GM12878 (cell line): ENCODE data around the gene TUB. TPM values are rescaled to one million over a fixed set of nuclear protein-coding genes. Genes with fewer than 3 reads are reported as not detected.

Source experiments
- ATAC-seq: fragments of 200-7000 bp; cut with Tn5 transposase; 3 replicates; pipeline ENCODE4 v1.9.1; 2020; ENCODE audit warnings: mild to moderate bottlenecking, moderate library complexity
- BruUV-seq: library from RNA; stranded (reverse); fragments of 400-500 nt; replicated peaks from 2 replicates; lab custom pipeline; 2021; lab: Mats Ljungman, UMichigan
- CTCF ChIA-PET: fragments of 300-600 bp; sonication (Branson Sonifier 250); formaldehyde crosslinking; extraction: SDS; loops from one replicate; lab custom pipeline; 2021; ENCODE audit warnings: inconsistent platforms; lab: Yijun Ruan, JAX
- POLR2A ChIA-PET: fragments of 350-600 bp; formaldehyde crosslinking; extraction: SDS; loops from one replicate; lab custom pipeline; 2021; ENCODE audit warnings: inconsistent platforms; lab: Charles Lee
- RAD21 ChIA-PET: fragments of 300-600 bp; sonication (Branson Sonifier 250); formaldehyde crosslinking; loops from one replicate; lab custom pipeline; 2023; ENCODE audit warnings: antibody characterized with exemption; ENCODE audit not compliant: unreplicated experiment; lab: Charles Lee
- SMC1A ChIA-PET: fragments of 300-600 bp; sonication (Branson Sonifier 250); formaldehyde crosslinking; loops from one replicate; lab custom pipeline; 2023; ENCODE audit not compliant: unreplicated experiment, uncharacterized antibody; lab: Charles Lee
- DNase-seq: peaks from one replicate; pipeline ENCODE4 v3.0.0-alpha.2; 2011; ENCODE audit warnings: low read depth, low spot score
- FAIRE-seq: peaks from 3 replicates; lab custom pipeline; 2011; peaks lifted over from hg19 to GRCh38; lab: Jason Lieb, UNC
- H2AFZ ChIP-seq: 2 replicates; pipeline ENCODE4 v1.6.0; 2011; ENCODE audit warnings: low read depth, low read length, control low read depth; ENCODE audit not compliant: control insufficient read depth
- H3K27ac ChIP-seq: 2 replicates; pipeline ENCODE4 v1.5.1; 2011; ENCODE audit warnings: control low read depth; ENCODE audit not compliant: control insufficient read depth, insufficient read depth
- H3K27me3 ChIP-seq, 2 experiments: replicated peaks in 1 of 2; 2 replicates each; pipeline versions ENCODE4 v1.6.0 to v1.6.1; 2011; ENCODE audit warnings: low read length in 1 of 2; ENCODE audit not compliant: control insufficient read depth in 2 of 2, insufficient read depth in 2 of 2
- H3K36me3 ChIP-seq, 2 experiments: 2 replicates each; pipeline ENCODE4 v1.5.1; 2011; ENCODE audit warnings: low read length in 1 of 2; ENCODE audit not compliant: control insufficient read depth in 2 of 2, insufficient read depth in 2 of 2
- H3K4me1 ChIP-seq: 2 replicates; pipeline ENCODE4 v1.6.1; 2011; ENCODE audit warnings: mild to moderate bottlenecking, low read length, moderate library complexity, mixed read lengths; ENCODE audit not compliant: control insufficient read depth, insufficient read depth
- H3K4me2 ChIP-seq: 2 replicates; pipeline ENCODE4 v1.6.0; 2011; ENCODE audit warnings: control low read depth; ENCODE audit not compliant: control insufficient read depth, insufficient read depth
- H3K4me3 ChIP-seq: fragments of 200-600 bp; sonication (generic); 2 replicates; pipeline ENCODE4 v1.5.1; 2016
- H3K79me2 ChIP-seq: 2 replicates; pipeline ENCODE4 v1.6.0; 2011; ENCODE audit warnings: low read length; ENCODE audit not compliant: control insufficient read depth, insufficient read depth
- H3K9ac ChIP-seq: 2 replicates; pipeline ENCODE4 v1.8.0; 2011; ENCODE audit warnings: low read length, control low read depth, mixed read lengths; ENCODE audit not compliant: control insufficient read depth, insufficient read depth
- H3K9me3 ChIP-seq: replicated peaks from 3 replicates; pipeline ENCODE4 v1.5.1; 2011; ENCODE audit warnings: mild to moderate bottlenecking, low read length; ENCODE audit not compliant: control insufficient read depth, insufficient read depth
- H4K20me1 ChIP-seq: 2 replicates; pipeline ENCODE4 v1.6.0; 2011; ENCODE audit not compliant: control insufficient read depth, insufficient read depth
- CBFB ChIP-seq: IDR thresholded peaks from 2 replicates; pipeline ENCODE4 v1.6.1; 2016; ENCODE audit warnings: antibody characterized with exemption, low read depth
- CBX5 ChIP-seq: sonication (generic); IDR thresholded peaks from 2 replicates; pipeline ENCODE4 v1.6.1; 2016; ENCODE audit warnings: low read depth, moderate library complexity, mild to moderate bottlenecking, inconsistent platforms
- EP300 ChIP-seq, 2 experiments: fragments of 150-350 bp in 1 of 2; IDR thresholded peaks; 2 replicates each; pipeline ENCODE4 v1.6.1; 2011 to 2012; ENCODE audit warnings: low read depth in 2 of 2, low read length in 2 of 2, borderline replicate concordance in 1 of 2, improper control_type of control experiment in 1 of 2, inconsistent platforms in 1 of 2; ENCODE audit not compliant: control insufficient read depth in 1 of 2
- GABPA ChIP-seq: IDR thresholded peaks from 2 replicates; pipeline ENCODE4 v1.6.1; 2014; ENCODE audit warnings: antibody characterized with exemption, low read depth, mild to moderate bottlenecking, inconsistent platforms
- HDAC2 ChIP-seq: fragments of 200-600 bp; sonication (generic); IDR thresholded peaks from 2 replicates; pipeline ENCODE4 v1.6.1; 2017
- HDGF ChIP-seq: fragments of 450-650 bp; IDR thresholded peaks from 2 replicates; pipeline ENCODE4 v1.6.1; 2016; ENCODE audit warnings: antibody characterized with exemption
- NRF1 ChIP-seq: conservative IDR thresholded peaks from 2 replicates; pipeline ENCODE4 v1.6.1; 2011; ENCODE audit warnings: mild to moderate bottlenecking, low read depth, low read length, improper control_type of control experiment
- RAD21 ChIP-seq: IDR thresholded peaks from 2 replicates; pipeline ENCODE4 v1.6.1; 2011; ENCODE audit warnings: mild to moderate bottlenecking, low read depth, low read length, moderate library complexity; ENCODE audit not compliant: insufficient read depth
- SMARCA5 ChIP-seq: fragments of 450-650 bp; IDR thresholded peaks from 2 replicates; pipeline ENCODE4 v1.6.1; 2017; ENCODE audit warnings: mild to moderate bottlenecking
- SMC3 ChIP-seq: IDR thresholded peaks from 2 replicates; pipeline ENCODE4 v1.6.1; 2011; ENCODE audit warnings: low read length, improper control_type of control experiment, borderline replicate concordance
- YY1 ChIP-seq: IDR thresholded peaks from 2 replicates; pipeline ENCODE4 v1.6.1; 2011; ENCODE audit warnings: low read depth, mild to moderate bottlenecking, low read length
- ZNF217 ChIP-seq: fragments of 450-650 bp; IDR thresholded peaks from 2 replicates; pipeline ENCODE4 v1.6.1; 2017; ENCODE audit warnings: antibody characterized with exemption, mild to moderate bottlenecking
- WGBS: methylation state at CpG from one replicate; pipeline ENCODE4 v1.1.6; 2016; ENCODE audit warnings: low lambda C conversion rate; ENCODE audit not compliant: insufficient replicate concordance, insufficient coverage; ENCODE audit errors: missing lambda C conversion rate; 5-methylcytosine and 5-hydroxymethylcytosine counted together
- in situ Hi-C: fragments of 300-500 bp; cut with MboI; formaldehyde crosslinking; loops from 9 replicates; pipeline ENCODE4 v1.14.3; 2018; ENCODE audit warnings: mixed read lengths
- intact Hi-C: fragments of 100-400 bp; cut with micrococcal nuclease; formaldehyde crosslinking; loops from one replicate; pipeline ENCODE4 v1.14.2; 2022; ENCODE audit not compliant: unreplicated experiment
- polyA plus RNA-seq, 11 experiments: library from polyadenylated mRNA; depleted of rRNA in 4 of 11; unstranded in 6 of 11; stranded (reverse) in 5 of 11; fragments of >200 nt; fragmentation: Nextera tagmentation in 4 of 11; fragmentation: Illumina TruSeq in 1 of 11; extraction: Ambion mirVana in 4 of 11; extraction: Trizol in 1 of 11; gene quantifications; 1 replicate in 1 of 11; 2 replicates in 10 of 11; pipeline versions ENCODE4 v1.2.1 to v1.2.3, GENCODE V29; 2011 to 2016; ENCODE audit warnings: inconsistent platforms in 2 of 11, missing spikeins in 2 of 11, low read depth in 1 of 11
- total RNA-seq, 4 experiments: library from RNA; depleted of rRNA in 3 of 4; stranded (reverse); fragments of >200 nt in 3 of 4; fragmentation: Illumina TruSeq in 1 of 4; extraction: Trizol in 1 of 4; gene quantifications; 2 replicates each; pipeline versions ENCODE4 v1.2.1 to v1.2.3, GENCODE V29; 2013 to 2021
- TF ChIP-seq, protein P1 (sequence below): IDR thresholded peaks from 2 replicates; pipeline ENCODE4 v1.6.1; 2011; ENCODE audit warnings: low read depth, mild to moderate bottlenecking, low read length, moderate library complexity, borderline replicate concordance; ENCODE audit errors: extremely low read depth
- TF ChIP-seq, protein P2 (sequence below), 3 experiments: IDR thresholded peaks in 2 of 3; conservative IDR thresholded peaks in 1 of 3; 2 replicates each; pipeline ENCODE4 v1.5.1; 2011; ENCODE audit warnings: low read depth in 3 of 3, low read length in 3 of 3, mild to moderate bottlenecking in 3 of 3, control low read depth in 2 of 3, moderate library complexity in 2 of 3, inconsistent platforms in 1 of 3, mixed read lengths in 1 of 3; ENCODE audit not compliant: control insufficient read depth in 2 of 3, insufficient read depth in 1 of 3; ENCODE audit errors: extremely low read depth in 1 of 3

The TUB gene
- total and polyA plus RNA-seq, 10 of the 15 experiments (the other 5 are each of a cell fraction or from before 2014, with no cell fraction given): 0.01 to 0.06 (median 0.03) TPM; not detected in 6

GRCh38 chr11:8092587-8093424 lies 11.8 kb downstream of the TUB start:
- H3K36me3 ChIP-seq: no peaks in the 10 kb centered on the region
- peak overlapping the region; percentile 71 for H2AFZ ChIP-seq
- CTCF ChIA-PET: interaction anchor here (1.3 to 7.6 kb wide), 4 partner anchors 10 to 87 kb away, joined by 4 to 64 read pairs (median 26); no protein-coding TSS in a partner anchor
- SMC1A ChIA-PET: interaction anchor here (3.7 kb wide), 1 partner anchor 60 kb away, joined by 19 read pairs; no protein-coding TSS in a partner anchor
- no peaks in the 10 kb centered on the region for H3K4me1 ChIP-seq
- DNase-seq (no peak), FAIRE-seq (no peak)
- in situ Hi-C loops (no loop called here), intact Hi-C loops (loop anchor here (1.0 to 10.0 kb wide), 2 partner anchors 87 to 198 kb away; no protein-coding TSS in a partner anchor)
- no peaks in the 10 kb centered on the region for H3K79me2 ChIP-seq
- peak; percentile 28; the same call in 1 of the 2 replicates for TF ChIP-seq RAD21
- TF ChIP-seq YY1: 0 out of 2 replicates have a peak, but pooled peaks have one; percentile 21
- no peak for TF ChIP-seq EP300 (IDR thresholded peaks at IDR 0.05; ENCODE audit: borderline replicate concordance in 1 of 2, control insufficient read depth in 1 of 2, low read depth in 2 of 2, low read length in 2 of 2)
- TF ChIP-seq HDAC2: no peak
- TF ChIP-seq SMC3: peak; percentile 37; the same call in 1 of the 2 replicates
- TF ChIP-seq, protein P1, sequence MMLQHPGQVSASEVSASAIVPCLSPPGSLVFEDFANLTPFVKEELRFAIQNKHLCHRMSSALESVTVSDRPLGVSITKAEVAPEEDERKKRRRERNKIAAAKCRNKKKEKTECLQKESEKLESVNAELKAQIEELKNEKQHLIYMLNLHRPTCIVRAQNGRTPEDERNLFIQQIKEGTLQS: no peak
- TF ChIP-seq ZNF217: no peak
- TF ChIP-seq CBX5: no peak
- TF ChIP-seq NRF1: no peak
- no peak for TF ChIP-seq HDGF
- no peak for TF ChIP-seq CBFB
- no peak for TF ChIP-seq SMARCA5
- TF ChIP-seq, protein P2, sequence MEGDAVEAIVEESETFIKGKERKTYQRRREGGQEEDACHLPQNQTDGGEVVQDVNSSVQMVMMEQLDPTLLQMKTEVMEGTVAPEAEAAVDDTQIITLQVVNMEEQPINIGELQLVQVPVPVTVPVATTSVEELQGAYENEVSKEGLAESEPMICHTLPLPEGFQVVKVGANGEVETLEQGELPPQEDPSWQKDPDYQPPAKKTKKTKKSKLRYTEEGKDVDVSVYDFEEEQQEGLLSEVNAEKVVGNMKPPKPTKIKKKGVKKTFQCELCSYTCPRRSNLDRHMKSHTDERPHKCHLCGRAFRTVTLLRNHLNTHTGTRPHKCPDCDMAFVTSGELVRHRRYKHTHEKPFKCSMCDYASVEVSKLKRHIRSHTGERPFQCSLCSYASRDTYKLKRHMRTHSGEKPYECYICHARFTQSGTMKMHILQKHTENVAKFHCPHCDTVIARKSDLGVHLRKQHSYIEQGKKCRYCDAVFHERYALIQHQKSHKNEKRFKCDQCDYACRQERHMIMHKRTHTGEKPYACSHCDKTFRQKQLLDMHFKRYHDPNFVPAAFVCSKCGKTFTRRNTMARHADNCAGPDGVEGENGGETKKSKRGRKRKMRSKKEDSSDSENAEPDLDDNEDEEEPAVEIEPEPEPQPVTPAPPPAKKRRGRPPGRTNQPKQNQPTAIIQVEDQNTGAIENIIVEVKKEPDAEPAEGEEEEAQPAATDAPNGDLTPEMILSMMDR (IDR thresholded peaks at IDR 0.05 in 2 of 3, conservative IDR thresholded peaks at IDR 0.05 in 1 of 3; ENCODE audit: control insufficient read depth in 2 of 3, extremely low read depth in 1 of 3, insufficient read depth in 1 of 3, low read depth in 3 of 3, low read length in 3 of 3): peak; percentile 44 to 63 (median 62)
- no peak for TF ChIP-seq GABPA
- TF ChIP-seq, all 136 proteins: peak for 4
- ChIA-PET RAD21 (interaction anchor here (0.7 kb wide), 1 partner anchor 86 kb away, joined by 3 read pairs; no protein-coding TSS in a partner anchor), POLR2A (no interaction called here)
- Histone ChIP-seq H3K4me2 (no peak overlapping the region), H3K27ac (no peak overlapping the region), H3K9me3 (no peaks in the 10 kb centered on the region), H4K20me1 (no peaks in the 10 kb centered on the region), H3K9ac (no peak overlapping the region), H3K4me3 (no peak overlapping the region), H3K27me3 (no peaks in the 10 kb centered on the region)
- BruUV-seq: no TSS peak
- WGBS: 22% methylated on average over 11 of the region's 11 CpGs
- ATAC-seq: peak; percentile 87
